Body of pancreas (tissue), 4 donors: ENCODE data around the gene ELK4.

Experiments used
- POLR2A ChIP-seq, 3 donors: fragments of 450-650 bp; IDR thresholded peaks; one replicate each; pipeline ENCODE4 v1.6.1; 2016; ENCODE audit warnings: antibody characterized with exemption in 3 of 3, mild to moderate bottlenecking in 2 of 3
- TF ChIP-seq, protein P1 (sequence below), 7 experiments: fragments of 450-650 bp in 4 of 7; fragments of 200-600 bp in 3 of 7; sonication (generic) in 3 of 7; IDR thresholded peaks; one replicate each; pipeline ENCODE4 v1.5.1; 2016 to 2019; ENCODE audit warnings: antibody characterized with exemption in 7 of 7

DNA sequence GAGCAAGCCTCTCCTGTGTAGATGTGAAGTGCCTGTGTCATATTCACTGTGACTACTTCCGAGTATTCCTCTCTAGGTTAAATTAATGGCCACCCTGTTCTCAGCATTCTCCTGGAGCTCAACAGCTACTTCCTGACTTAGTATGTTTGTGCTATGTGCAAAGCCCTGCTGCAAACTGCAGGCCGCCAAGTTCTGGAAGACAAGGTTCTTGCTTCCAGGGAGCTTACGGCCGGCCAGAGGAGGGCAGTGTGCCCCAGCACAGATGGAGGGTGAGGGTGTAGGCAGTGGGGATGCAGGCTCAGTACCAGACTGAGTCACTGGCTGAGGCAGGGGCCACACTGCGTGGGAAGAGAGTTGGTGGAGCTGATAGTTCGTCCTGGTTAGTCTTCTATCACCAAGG lies 43.2 kb downstream of the ELK4 start:
- TF ChIP-seq, protein P1, sequence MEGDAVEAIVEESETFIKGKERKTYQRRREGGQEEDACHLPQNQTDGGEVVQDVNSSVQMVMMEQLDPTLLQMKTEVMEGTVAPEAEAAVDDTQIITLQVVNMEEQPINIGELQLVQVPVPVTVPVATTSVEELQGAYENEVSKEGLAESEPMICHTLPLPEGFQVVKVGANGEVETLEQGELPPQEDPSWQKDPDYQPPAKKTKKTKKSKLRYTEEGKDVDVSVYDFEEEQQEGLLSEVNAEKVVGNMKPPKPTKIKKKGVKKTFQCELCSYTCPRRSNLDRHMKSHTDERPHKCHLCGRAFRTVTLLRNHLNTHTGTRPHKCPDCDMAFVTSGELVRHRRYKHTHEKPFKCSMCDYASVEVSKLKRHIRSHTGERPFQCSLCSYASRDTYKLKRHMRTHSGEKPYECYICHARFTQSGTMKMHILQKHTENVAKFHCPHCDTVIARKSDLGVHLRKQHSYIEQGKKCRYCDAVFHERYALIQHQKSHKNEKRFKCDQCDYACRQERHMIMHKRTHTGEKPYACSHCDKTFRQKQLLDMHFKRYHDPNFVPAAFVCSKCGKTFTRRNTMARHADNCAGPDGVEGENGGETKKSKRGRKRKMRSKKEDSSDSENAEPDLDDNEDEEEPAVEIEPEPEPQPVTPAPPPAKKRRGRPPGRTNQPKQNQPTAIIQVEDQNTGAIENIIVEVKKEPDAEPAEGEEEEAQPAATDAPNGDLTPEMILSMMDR (IDR thresholded peaks at IDR 0.05): peak in 3 of 7 experiments; percentile 25 to 31 (median 29)
- TF ChIP-seq POLR2A (IDR thresholded peaks at IDR 0.05): no peak
